ENCODE measurements around the gene FIGNL2.
"Not testable (repeated sequence)": the region's sequence is repeated elsewhere in the genome, so short reads cannot be mapped to it uniquely, and the experiment has no call there.

The FIGNL2 gene

DNA sequence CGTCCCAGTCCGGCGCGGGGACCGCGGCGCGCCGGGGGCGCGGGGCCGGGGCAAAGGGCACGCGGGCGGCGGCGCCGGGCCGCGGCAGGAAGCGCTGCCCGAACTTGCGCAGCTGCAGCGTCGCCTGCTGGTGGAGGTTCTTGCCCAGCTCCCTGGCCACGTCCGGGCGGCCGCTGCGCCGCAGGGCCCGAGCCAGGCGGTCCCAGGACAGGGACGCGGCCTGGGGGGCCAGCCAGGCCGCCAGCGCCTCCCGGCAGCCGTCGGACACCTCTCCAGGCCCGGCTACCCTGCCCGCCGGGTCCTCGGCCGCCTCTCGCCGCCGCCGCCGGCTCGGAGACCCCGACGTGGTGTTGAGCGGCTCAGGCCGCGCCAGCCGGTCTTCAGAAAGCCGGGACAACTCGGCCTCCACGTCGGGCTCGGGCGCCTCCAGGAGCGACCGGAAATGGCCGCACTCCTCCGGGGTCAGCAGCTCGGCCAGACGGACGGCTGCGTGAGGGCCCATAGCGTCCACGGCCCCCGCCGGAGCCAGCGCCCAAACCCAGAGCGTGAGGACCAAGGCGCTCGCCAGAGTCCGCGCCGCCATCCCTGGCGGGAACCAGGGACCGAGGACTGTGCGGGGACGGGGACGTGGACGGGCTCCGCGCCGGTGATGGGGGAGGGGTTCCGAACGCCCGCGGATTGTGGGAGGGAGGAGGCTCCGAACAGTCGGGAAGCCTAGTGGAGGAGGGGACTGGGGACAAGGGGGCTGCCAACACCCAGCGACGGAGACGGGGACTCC, 34.0 kb downstream of the FIGNL2 start:
- TF ChIP-seq POLR2A (IDR thresholded peaks at IDR 0.05; ENCODE audit: low read length) (no peak), GATA1 (IDR thresholded peaks at IDR 0.05; ENCODE audit: low read depth, low read length) (no peak)
- peak; percentile 50 to 61 for DNase-seq

DNA sequence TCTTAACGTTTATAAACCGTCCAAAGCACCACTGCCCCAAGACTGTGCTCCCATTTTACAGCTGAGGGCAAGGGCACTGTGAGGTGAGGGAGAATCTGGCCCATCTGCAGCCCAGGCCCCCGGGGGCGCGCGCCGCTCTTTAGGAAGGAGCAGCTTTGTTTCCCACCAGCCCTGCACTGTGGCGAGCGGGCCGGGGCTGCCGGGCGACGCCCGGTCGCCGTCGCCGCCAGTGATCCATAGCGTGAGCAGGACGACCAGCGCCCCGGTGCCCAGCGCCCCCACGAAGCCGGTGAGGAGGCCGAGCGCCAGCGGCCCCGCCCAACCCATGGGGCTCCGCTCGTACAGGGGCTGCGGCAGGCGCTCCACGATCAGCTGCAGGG, 34.6 kb downstream of the FIGNL2 start:
- TF ChIP-seq POLR2A (IDR thresholded peaks at IDR 0.05; ENCODE audit: low read length): no peak
- no peak for TF ChIP-seq GATA1 (IDR thresholded peaks at IDR 0.05; ENCODE audit: low read depth, low read length)
- DNase-seq: no peak

DNA sequence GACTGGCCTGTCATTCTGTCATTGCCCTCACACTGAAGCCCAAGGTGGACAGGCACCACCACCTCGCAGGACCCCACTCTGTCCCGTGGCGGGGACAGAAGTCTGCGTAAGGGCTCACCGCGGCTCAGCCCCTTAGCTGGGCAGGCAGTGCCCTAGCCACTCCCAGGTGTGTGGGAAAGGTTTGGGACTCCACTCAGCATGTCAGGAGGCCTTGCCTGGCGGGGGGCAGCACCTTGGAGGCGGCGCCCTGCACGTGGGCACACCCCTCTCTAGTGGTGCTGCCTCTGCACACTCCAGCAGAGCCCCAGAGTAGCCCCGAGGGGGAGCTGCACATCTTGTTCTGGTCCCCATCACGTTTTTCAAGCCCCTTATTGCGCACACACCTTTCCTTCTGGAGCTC, 35.6 kb downstream of the FIGNL2 start:
- TF ChIP-seq POLR2A (IDR thresholded peaks at IDR 0.05; ENCODE audit: low read length): no peak
- TF ChIP-seq GATA1 (IDR thresholded peaks at IDR 0.05; ENCODE audit: low read depth, low read length): no peak
- DNase-seq: no peak

DNA sequence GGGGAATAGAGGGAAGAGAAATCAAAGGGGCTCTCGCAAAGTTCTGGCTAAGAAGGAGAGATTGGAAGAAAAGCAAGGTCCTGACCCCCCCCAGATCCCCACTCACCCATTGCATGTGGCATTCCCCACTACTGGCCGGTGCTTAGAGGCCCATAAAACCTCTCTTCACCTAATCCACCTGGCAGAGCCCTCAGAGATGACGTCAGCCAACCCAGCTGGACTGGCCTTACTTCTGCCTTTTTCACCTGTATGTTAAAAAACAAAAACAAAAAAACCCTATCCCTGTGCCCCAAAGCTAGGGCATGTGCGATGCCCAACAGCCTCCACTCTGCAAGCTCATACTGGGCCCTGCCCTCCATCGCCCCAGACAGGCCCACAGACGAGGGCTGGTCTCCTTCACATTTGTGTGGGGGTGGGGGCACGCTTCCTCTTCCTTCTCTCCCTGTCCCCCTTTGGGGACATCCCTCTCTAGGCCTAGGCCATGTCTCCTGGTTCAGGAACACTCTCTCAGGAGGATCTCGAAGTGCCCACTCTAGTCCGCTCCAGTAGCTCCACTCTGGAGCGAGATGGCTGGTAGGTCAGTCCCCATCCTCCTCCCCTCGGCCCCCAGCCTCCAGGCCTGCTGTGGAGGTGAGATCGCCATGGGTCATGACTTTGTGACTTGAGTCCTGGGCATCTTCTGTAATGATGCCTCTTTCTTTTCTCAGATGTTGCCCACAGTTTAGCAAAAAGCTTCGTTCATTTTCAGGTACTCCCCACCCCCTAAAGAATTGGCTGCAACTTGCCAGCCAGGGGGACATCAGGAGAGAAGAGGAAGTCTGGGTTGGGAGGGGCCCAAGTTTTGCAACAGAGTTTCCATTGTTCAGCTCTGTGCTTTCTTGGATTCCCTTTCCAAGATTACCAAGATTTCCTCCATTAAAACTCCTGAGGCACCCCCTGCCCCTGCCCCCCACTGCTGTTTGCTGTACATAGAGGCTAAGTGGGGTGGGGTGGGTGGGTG, 37.0 kb downstream of the FIGNL2 start:
- DNase-seq: no peak

DNA sequence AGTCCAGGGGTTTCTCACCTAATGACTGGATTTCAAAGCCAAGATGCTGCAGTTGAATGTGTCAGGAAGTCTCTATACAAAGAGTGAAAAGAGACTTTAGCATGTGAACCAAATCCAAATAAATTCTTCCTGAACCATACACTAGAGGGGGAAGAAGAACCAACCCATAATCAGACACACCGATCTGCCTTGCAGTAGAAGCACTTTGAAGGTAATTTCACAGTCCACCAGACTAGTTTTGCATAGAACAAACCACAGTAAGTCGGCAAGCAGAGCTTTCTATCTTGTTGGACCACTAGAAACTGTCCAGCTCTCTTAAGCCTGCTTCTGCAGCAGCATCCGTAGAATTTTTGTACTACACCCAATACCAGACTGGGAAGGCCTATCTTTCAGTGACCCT, 39.3 kb downstream of the FIGNL2 start:
- TF ChIP-seq POLR2A (IDR thresholded peaks at IDR 0.05; ENCODE audit: low read length): no peak
- TF ChIP-seq GATA1 (IDR thresholded peaks at IDR 0.05; ENCODE audit: low read depth, low read length): no peak
- no peak for DNase-seq

More for the DNA sequence above, 37.0 kb downstream of the FIGNL2 start:
- TF ChIP-seq POLR2A (IDR thresholded peaks at IDR 0.05; ENCODE audit: low read length): no peak
- TF ChIP-seq GATA1 (IDR thresholded peaks at IDR 0.05; ENCODE audit: low read depth, low read length): no peak

DNA sequence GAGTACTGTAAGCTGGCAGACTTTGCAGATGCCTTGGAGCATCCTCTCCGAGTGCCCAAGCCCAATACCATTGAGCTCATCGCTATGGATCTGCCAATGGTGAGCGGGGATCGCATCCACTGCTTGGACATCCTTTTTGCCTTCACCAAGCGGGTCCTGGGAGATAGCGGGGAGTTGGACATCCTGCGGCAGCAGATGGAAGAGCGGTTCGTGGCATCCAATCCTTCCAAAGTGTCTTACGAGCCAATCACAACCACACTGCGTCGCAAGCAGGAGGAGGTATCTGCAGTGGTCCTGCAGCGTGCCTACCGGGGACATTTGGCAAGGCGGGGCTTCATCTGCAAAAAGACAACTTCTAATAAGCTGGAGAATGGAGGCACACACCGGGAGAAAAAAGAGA, 41.6 kb downstream of the FIGNL2 start:
- TF ChIP-seq POLR2A (IDR thresholded peaks at IDR 0.05; ENCODE audit: low read length) (no peak), GATA1 (IDR thresholded peaks at IDR 0.05; ENCODE audit: low read depth, low read length) (no peak)
- DNase-seq: no peak

DNA sequence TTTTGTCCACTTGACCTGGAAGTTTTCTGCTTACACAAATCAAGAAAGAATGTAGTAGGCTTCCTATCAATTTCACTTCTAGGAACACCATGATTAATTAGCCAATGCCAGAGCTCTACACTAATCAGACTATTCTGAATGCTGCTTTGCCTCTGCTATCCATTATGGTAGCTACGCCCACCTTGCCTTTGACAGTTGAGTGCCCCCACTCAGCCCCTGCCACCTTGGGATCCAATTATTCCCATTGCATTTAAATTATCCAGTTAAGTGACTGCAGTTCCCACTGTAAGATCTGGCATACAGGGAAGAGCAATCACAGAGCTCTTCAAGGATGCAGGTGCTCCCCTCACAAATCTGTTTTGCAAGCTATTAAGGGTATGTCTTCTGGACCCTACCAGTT, 47.5 kb downstream of the FIGNL2 start:
- no peak for DNase-seq
- TF ChIP-seq POLR2A (IDR thresholded peaks at IDR 0.05; ENCODE audit: low read length) (no peak), GATA1 (IDR thresholded peaks at IDR 0.05; ENCODE audit: low read depth, low read length) (no peak)

DNA sequence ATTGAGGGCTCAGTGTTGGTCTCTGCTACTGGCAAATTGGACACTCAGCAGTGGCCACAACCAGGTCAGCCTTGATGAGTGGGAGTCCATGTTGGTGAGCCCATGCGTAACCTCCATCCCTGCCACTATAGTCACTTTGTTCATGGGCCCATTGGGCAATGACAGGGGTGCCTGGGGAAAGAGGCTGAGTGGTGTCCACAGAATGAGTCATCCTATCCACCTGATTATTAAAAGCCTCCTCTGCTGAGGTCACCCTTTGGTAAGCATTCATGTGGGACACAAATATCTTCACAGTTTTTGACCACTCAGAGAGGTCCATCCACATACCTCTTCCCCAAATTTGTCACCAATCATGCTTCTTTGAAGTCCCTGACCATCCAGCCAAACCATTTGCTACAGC, 50.0 kb downstream of the FIGNL2 start:
- DNase-seq: no peak
- TF ChIP-seq GATA1 (IDR thresholded peaks at IDR 0.05; ENCODE audit: low read depth, low read length) (no peak), POLR2A (IDR thresholded peaks at IDR 0.05; ENCODE audit: low read length) (no peak)

DNA sequence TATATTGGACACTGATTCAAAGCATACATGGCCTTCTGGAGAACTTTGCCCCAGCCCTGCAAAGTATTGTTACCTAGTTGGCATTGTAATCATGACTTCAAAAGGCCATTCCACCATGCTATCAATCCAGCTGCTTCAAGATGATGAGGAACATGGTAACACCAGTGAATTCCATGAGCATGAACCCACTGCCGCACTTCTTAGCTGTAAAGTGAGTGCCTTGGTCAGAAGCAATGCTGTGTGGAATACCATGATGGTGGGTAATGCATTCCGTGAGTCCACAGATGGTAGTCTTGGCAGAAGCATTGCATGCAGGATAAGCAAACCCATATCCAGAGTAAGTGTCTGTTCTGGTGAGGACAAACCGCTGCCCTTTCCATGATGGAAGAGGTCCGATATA, 50.5 kb downstream of the FIGNL2 start:
- DNase-seq: not testable (repeated sequence)

DNA sequence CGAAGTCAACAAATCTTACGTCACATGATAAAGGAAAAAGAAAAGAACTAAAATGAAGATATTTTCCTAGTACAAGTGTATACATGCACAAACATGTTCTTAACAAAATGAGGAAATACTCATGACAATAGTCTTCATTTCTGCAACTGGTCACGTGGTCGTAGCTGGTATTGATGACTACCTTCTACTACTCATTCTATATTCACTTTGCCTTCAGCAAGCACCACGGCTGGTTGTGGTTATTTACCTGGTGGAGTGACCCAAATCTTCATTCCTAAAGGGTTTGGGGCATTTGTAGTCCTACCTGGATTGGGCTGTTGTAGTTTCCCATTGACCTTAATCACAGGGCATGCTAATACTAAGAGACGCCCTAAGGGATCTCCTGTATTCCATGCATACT, 51.2 kb downstream of the FIGNL2 start:
- DNase-seq: no peak
- no peak for TF ChIP-seq GATA1 (IDR thresholded peaks at IDR 0.05; ENCODE audit: low read depth, low read length)
- TF ChIP-seq POLR2A (IDR thresholded peaks at IDR 0.05; ENCODE audit: low read length): no peak

DNA sequence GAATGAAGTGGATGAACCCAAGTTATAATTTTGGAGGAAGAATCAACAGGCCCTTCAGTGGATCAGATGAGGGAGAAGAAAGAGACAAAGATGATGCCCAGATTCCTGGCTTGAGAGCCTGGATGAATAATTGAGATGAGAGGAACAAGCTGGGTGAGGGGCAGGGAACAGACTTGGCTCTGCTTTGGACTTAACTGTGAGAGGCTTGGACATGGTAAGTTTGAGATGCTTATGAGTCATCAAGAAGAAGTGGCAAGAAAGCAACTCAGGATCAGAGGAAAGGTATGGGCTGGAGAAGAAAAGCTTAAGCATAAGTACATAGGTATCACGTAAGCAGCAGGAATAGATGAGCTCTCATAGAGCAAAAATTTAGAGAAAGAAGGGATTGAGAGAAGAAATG, 55.3 kb downstream of the FIGNL2 start:
- no peak for TF ChIP-seq GATA1 (IDR thresholded peaks at IDR 0.05; ENCODE audit: low read depth, low read length)
- TF ChIP-seq POLR2A (IDR thresholded peaks at IDR 0.05; ENCODE audit: low read length): no peak
- no peak for DNase-seq

DNA sequence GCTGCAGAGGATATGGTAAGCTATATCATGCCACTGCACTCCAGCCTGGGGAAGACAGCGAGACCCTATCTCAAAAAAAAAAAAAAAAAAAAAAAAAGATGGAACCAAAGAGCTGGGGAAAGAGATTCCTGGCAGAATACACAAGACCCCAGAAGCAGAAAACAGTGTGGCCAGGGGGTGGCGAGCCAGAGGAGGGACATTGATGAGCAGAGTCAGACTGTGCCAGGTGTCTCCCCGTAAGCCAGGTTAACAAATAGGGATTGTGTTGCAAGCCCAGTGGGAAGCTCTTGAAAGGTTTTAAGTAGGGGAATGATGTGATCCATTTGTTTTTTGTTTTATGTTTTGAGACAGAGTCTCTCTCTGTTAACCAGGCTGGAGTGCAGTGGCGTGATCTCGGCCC, 56.1 kb downstream of the FIGNL2 start:
- TF ChIP-seq GATA1 (IDR thresholded peaks at IDR 0.05; ENCODE audit: low read depth, low read length) (no peak), POLR2A (IDR thresholded peaks at IDR 0.05; ENCODE audit: low read length) (no peak)
- DNase-seq: no peak

DNA sequence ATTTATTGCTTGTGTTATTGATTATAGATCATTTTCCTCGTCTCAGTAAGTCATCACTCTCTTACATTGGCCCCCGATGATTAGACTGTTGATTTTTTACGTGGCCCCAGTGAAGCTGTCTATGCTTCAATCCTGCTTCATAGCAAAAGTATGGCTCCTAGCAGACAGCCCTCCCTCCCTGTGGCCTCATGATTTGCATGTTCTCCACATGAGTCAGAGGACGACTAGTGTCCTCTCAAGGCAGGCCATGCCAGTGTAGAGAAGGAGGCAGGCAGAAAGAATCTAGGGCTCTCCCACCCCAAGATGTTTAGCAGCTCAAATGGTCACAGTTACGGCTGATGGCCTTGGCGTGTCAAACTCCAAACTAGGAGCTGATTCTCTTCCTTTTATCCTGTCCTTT, 59.6 kb downstream of the FIGNL2 start:
- no peak for DNase-seq
- no peak for TF ChIP-seq POLR2A (IDR thresholded peaks at IDR 0.05; ENCODE audit: low read length)
- no peak for TF ChIP-seq GATA1 (IDR thresholded peaks at IDR 0.05; ENCODE audit: low read depth, low read length)

DNA sequence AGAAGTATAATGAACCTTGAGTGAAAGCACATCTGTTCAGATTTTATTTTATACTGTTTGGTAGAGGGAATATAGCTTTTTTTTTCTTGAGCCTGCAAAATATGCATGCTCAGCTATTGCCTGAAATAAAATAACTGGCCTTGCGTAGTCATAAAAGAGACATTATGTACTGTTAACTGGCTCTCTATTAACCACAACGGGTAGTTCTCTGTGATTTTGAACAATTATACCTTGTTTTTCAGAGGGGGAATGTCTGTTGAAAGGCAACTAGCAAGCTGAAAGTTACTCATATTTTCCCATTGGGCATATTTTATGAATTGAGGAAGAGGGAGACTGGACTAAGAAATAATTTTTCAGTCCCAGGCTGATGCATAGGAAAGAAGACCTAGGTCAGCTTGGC, 62.6 kb downstream of the FIGNL2 start:
- no peak for TF ChIP-seq GATA1 (IDR thresholded peaks at IDR 0.05; ENCODE audit: low read depth, low read length)
- TF ChIP-seq POLR2A (IDR thresholded peaks at IDR 0.05; ENCODE audit: low read length): no peak
- DNase-seq: no peak

DNA sequence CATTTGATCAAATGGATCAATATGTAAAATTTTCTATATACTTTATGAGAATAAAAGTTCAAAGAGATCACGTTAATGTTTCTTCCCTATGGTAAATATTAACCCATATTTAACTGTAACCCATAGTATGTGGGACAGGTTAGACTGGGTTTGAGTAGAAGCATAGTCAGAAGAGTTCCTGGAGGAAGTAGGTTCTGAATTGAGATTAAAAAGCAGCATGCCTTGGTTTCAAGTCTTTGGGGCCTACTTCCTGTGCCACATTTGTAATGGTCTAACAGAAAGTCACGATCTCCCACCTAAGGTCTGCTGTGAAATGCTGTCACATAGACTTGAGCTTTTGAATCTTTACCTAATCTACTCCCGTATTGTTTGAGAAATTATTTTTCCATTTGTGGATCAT, 63.8 kb downstream of the FIGNL2 start:
- no peak for DNase-seq
- TF ChIP-seq GATA1 (IDR thresholded peaks at IDR 0.05; ENCODE audit: low read depth, low read length) (no peak), POLR2A (IDR thresholded peaks at IDR 0.05; ENCODE audit: low read length) (no peak)

All from erythroblast (primary cell).